ENCODE results near the gene QSOX1. TPM values are rescaled to one million over a fixed set of nuclear protein-coding genes. Genes with fewer than 3 reads are reported as not detected.

Gene QSOX1
- total and polyA plus RNA-seq, 2 donors (not counting 3 experiments of a cell fraction or from before 2014, with no cell fraction given), result 256 to 415 TPM

GRCh38 chr1:180182643-180183311 is 28.1 kb downstream of the QSOX1 start:
- H3K79me2 ChIP-seq (ENCODE audit: control insufficient read depth, insufficient read depth, low read length), result no peaks in the 10 kb centered on the region
- CTCF ChIA-PET, result no interaction called here
- H3K4me3 ChIP-seq (replicated peaks in 1 of 3; ENCODE audit: insufficient read depth in 1 of 3, low read depth in 1 of 3, low read length in 3 of 3), result no peak overlapping the region
- FAIRE-seq (no peak), DNase-seq (ENCODE audit: low read depth, low spot score) (no peak)
- H3K27ac ChIP-seq (ENCODE audit: insufficient read depth, low read depth, low read length), result no peak overlapping the region
- no peaks in the 10 kb centered on the region for H3K27me3 ChIP-seq (ENCODE audit: control insufficient read depth in 2 of 2, insufficient read depth in 2 of 2, low read length in 2 of 2)
- no peak overlapping the region for H3K4me2 ChIP-seq (ENCODE audit: insufficient read depth, low read length)
- H4K20me1 ChIP-seq (replicated peaks; ENCODE audit: control insufficient read depth, extremely low read depth, insufficient read depth, low read length), result no peaks in the 10 kb centered on the region
- H3K9ac ChIP-seq (replicated peaks; ENCODE audit: extremely low read depth, insufficient read depth, low read length), result no peak overlapping the region
- dilution Hi-C loops (cut with MboI; ENCODE audit: extremely low pct_ligation_motif_present, low sequenced_read_pairs) (no loop called here), intact Hi-C loops (cut with micrococcal nuclease) (no loop called here)
- H3K4me1 ChIP-seq (ENCODE audit: control insufficient read depth, extremely low read depth, insufficient read depth, low read length), result no peaks in the 10 kb centered on the region
- H3K9me3 ChIP-seq (replicated peaks; ENCODE audit: control insufficient read depth, insufficient read depth, low read length), result no peaks in the 10 kb centered on the region
- peaks cover 10 to 19% of the 10 kb centered on the region in 2 experiments for H3K36me3 ChIP-seq (ENCODE audit: control insufficient read depth in 2 of 2, extremely low read depth in 1 of 2, insufficient read depth in 2 of 2, low read length in 2 of 2)
- no TSS peak for BruUV-seq (replicated peaks)
- no peaks in the 10 kb centered on the region for H3K9me1 ChIP-seq (replicated peaks; ENCODE audit: control insufficient read depth, extremely low read depth, insufficient read depth, low read length)
- POLR2A ChIA-PET, result no interaction called here
- no peak overlapping the region for H2AFZ ChIP-seq (ENCODE audit: low read depth, low read length)
- TF ChIP-seq, protein P1, sequence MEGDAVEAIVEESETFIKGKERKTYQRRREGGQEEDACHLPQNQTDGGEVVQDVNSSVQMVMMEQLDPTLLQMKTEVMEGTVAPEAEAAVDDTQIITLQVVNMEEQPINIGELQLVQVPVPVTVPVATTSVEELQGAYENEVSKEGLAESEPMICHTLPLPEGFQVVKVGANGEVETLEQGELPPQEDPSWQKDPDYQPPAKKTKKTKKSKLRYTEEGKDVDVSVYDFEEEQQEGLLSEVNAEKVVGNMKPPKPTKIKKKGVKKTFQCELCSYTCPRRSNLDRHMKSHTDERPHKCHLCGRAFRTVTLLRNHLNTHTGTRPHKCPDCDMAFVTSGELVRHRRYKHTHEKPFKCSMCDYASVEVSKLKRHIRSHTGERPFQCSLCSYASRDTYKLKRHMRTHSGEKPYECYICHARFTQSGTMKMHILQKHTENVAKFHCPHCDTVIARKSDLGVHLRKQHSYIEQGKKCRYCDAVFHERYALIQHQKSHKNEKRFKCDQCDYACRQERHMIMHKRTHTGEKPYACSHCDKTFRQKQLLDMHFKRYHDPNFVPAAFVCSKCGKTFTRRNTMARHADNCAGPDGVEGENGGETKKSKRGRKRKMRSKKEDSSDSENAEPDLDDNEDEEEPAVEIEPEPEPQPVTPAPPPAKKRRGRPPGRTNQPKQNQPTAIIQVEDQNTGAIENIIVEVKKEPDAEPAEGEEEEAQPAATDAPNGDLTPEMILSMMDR (IDR thresholded peaks at IDR 0.05; ENCODE audit: extremely low read depth in 1 of 2, insufficient read depth in 1 of 2, low read depth in 1 of 2, low read length in 2 of 2), result no peak

DNA sequence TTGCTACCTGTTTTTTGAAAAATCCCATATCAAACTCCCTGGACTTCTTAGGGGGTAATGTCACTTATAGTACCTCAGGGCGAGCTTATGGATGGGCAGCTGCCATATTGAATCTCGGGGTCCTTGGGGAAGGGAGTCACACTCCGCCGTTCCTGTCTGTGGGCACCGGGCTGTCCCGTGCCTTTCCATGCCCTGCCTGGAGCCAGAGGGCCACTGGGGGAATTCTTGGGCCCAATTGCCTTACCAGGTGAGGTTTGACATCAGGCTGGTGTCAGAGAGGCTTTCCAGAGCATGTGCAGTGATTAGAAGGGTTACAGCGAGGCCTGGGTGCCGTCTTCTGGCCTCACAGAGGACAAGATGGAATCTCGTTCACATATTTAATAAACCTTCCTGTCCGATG is 28.8 kb downstream of the QSOX1 start:
- H2AFZ ChIP-seq (ENCODE audit: low read depth, low read length), result no peak overlapping the region
- H3K4me1 ChIP-seq (ENCODE audit: control insufficient read depth, extremely low read depth, insufficient read depth, low read length), result no peaks in the 10 kb centered on the region
- no peaks in the 10 kb centered on the region for H3K27me3 ChIP-seq (ENCODE audit: control insufficient read depth in 2 of 2, insufficient read depth in 2 of 2, low read length in 2 of 2)
- ChIA-PET CTCF (no interaction called here), POLR2A (no interaction called here)
- no peak overlapping the region for H3K27ac ChIP-seq (ENCODE audit: insufficient read depth, low read depth, low read length)
- no peak for DNase-seq (ENCODE audit: low read depth, low spot score)
- H4K20me1 ChIP-seq (replicated peaks; ENCODE audit: control insufficient read depth, extremely low read depth, insufficient read depth, low read length), result no peaks in the 10 kb centered on the region
- no peak overlapping the region for H3K4me2 ChIP-seq (ENCODE audit: insufficient read depth, low read length)
- H3K36me3 ChIP-seq (ENCODE audit: control insufficient read depth in 2 of 2, extremely low read depth in 1 of 2, insufficient read depth in 2 of 2, low read length in 2 of 2), result peaks cover 10 to 19% of the 10 kb centered on the region in 2 experiments
- H3K9ac ChIP-seq (replicated peaks; ENCODE audit: extremely low read depth, insufficient read depth, low read length), result no peak overlapping the region
- intact Hi-C loops (cut with micrococcal nuclease) (no loop called here), dilution Hi-C loops (cut with MboI; ENCODE audit: extremely low pct_ligation_motif_present, low sequenced_read_pairs) (no loop called here)
- TF ChIP-seq, protein P2, sequence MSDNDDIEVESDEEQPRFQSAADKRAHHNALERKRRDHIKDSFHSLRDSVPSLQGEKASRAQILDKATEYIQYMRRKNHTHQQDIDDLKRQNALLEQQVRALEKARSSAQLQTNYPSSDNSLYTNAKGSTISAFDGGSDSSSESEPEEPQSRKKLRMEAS (IDR thresholded peaks at IDR 0.05; ENCODE audit: insufficient read depth, insufficient read length), result no peak
- TF ChIP-seq, protein P1 (IDR thresholded peaks at IDR 0.05; ENCODE audit: extremely low read depth in 1 of 2, insufficient read depth in 1 of 2, low read depth in 1 of 2, low read length in 2 of 2), result no peak
- TF ChIP-seq GATA2 (IDR thresholded peaks at IDR 0.05; ENCODE audit: insufficient read depth, insufficient read length, low read depth, low read length) (no peak), MYC (IDR thresholded peaks at IDR 0.05; ENCODE audit: low read depth, low read length) (no peak), FOS (IDR thresholded peaks at IDR 0.05; ENCODE audit: borderline replicate concordance, insufficient read depth, low read length) (no peak), JUN (IDR thresholded peaks at IDR 0.05; ENCODE audit: borderline replicate concordance, insufficient read depth, insufficient read length, low read depth) (no peak), EZH2 (IDR thresholded peaks at IDR 0.05; ENCODE audit: borderline replicate concordance, low read depth, low read length, severe bottlenecking) (no peak), POLR2AphosphoS5 (IDR thresholded peaks at IDR 0.05; ENCODE audit: insufficient read depth, low read depth, low read length) (no peak), POLR2A (IDR thresholded peaks at IDR 0.05; ENCODE audit: low read depth, low read length) (no peak)
- H3K9me3 ChIP-seq (replicated peaks; ENCODE audit: control insufficient read depth, insufficient read depth, low read length), result no peaks in the 10 kb centered on the region
- no peak overlapping the region for H3K4me3 ChIP-seq (replicated peaks in 1 of 3; ENCODE audit: insufficient read depth in 1 of 3, low read depth in 1 of 3, low read length in 3 of 3)
- no peaks in the 10 kb centered on the region for H3K79me2 ChIP-seq (ENCODE audit: control insufficient read depth, insufficient read depth, low read length)
- no peak for FAIRE-seq
- BruUV-seq (replicated peaks), result no TSS peak
- no peaks in the 10 kb centered on the region for H3K9me1 ChIP-seq (replicated peaks; ENCODE audit: control insufficient read depth, extremely low read depth, insufficient read depth, low read length)

All from endothelial cell of umbilical vein (primary cell).